WTC11 (cell line): ENCODE data around the gene ENPP6. TPM values are rescaled to one million over a fixed set of nuclear protein-coding genes. Genes with fewer than 3 reads are reported as not detected.

Experiments used
- ATAC-seq: fragments of 200-7000 bp; cut with Tn5 transposase; 2 replicates; pipeline ENCODE4 v1.10.0; 2021; ENCODE audit warnings: mild to moderate bottlenecking, moderate library complexity
- CTCF ChIA-PET: fragments of 300-600 bp; sonication (Branson Sonifier 250); formaldehyde crosslinking; loops from one replicate; lab custom pipeline; 2021; ENCODE audit warnings: antibody characterized with exemption; lab: Charles Lee
- POLR2A ChIA-PET: fragments of 350-600 bp; sonication (Branson Sonifier 250); formaldehyde crosslinking; loops from one replicate; lab custom pipeline; 2021; ENCODE audit warnings: antibody characterized with exemption; lab: Charles Lee
- DNase-seq: peaks from one replicate; pipeline ENCODE4 v3.0.0; 2021; ENCODE audit warnings: low spot score
- H3K27ac Mint-ChIP-seq: 2 replicates; pipeline ENCODE4 v1.8.0; 2021; ENCODE audit warnings: mixed read lengths
- H3K27me3 Mint-ChIP-seq: 2 replicates; pipeline ENCODE4 v1.8.0; 2021; ENCODE audit warnings: low read depth, mild to moderate bottlenecking, moderate library complexity, mixed read lengths
- H3K36me3 Mint-ChIP-seq: 2 replicates; pipeline ENCODE4 v1.8.0; 2021; ENCODE audit warnings: mixed read lengths
- H3K4me1 Mint-ChIP-seq: 2 replicates; pipeline ENCODE4 v1.8.0; 2022; ENCODE audit warnings: mixed read lengths
- H3K4me3 Mint-ChIP-seq: 2 replicates; pipeline ENCODE4 v1.8.0; 2021; ENCODE audit warnings: mild to moderate bottlenecking, moderate library complexity, mixed read lengths
- H3K9me3 Mint-ChIP-seq: 2 replicates; pipeline ENCODE4 v1.8.0; 2021; ENCODE audit warnings: mixed read lengths
- ARID4B ChIP-seq: sonication (generic); formaldehyde crosslinking; IDR thresholded peaks from 2 replicates; pipeline ENCODE4 v1.8.0; 2023; ENCODE audit warnings: missing genetic modification reagents, mild to moderate bottlenecking, borderline replicate concordance
- CTCF ChIP-seq: fragments of 200-600 bp; IDR thresholded peaks from 2 replicates; pipeline ENCODE4 v1.8.0; 2022; ENCODE audit warnings: antibody characterized with exemption
- E2F1 ChIP-seq: sonication (generic); formaldehyde crosslinking; IDR thresholded peaks from 2 replicates; pipeline ENCODE4 v1.8.0; 2022; ENCODE audit warnings: mild to moderate bottlenecking, missing genetic modification reagents
- IRF2 ChIP-seq: sonication (generic); formaldehyde crosslinking; IDR thresholded peaks from 2 replicates; pipeline ENCODE4 v1.8.0; 2022; ENCODE audit warnings: low read depth, missing genetic modification reagents, borderline replicate concordance
- JUN ChIP-seq: sonication (generic); formaldehyde crosslinking; IDR thresholded peaks from 2 replicates; pipeline ENCODE4 v1.8.0; 2023; ENCODE audit warnings: mild to moderate bottlenecking, missing genetic modification reagents
- KAT7 ChIP-seq: sonication (generic); formaldehyde crosslinking; IDR thresholded peaks from 2 replicates; pipeline ENCODE4 v1.8.1; 2023; ENCODE audit warnings: missing genetic modification reagents, mild to moderate bottlenecking, borderline replicate concordance
- MLX ChIP-seq: sonication (generic); formaldehyde crosslinking; IDR thresholded peaks from 2 replicates; pipeline ENCODE4 v1.8.1; 2023; ENCODE audit warnings: mild to moderate bottlenecking, missing genetic modification reagents, moderate library complexity
- NFATC4 ChIP-seq: fragments of 250-450 bp; sonication (Bioruptor Pico); IDR thresholded peaks from 2 replicates; pipeline ENCODE4 v1.9.0; 2021; ENCODE audit warnings: mild to moderate bottlenecking
- NR3C1 ChIP-seq: sonication (generic); formaldehyde crosslinking; conservative IDR thresholded peaks from 2 replicates; pipeline ENCODE4 v1.8.1; 2023; ENCODE audit warnings: low read depth, mild to moderate bottlenecking, missing genetic modification reagents
- SOX15 ChIP-seq: fragments of 250-450 bp; sonication (Bioruptor Pico); IDR thresholded peaks from 2 replicates; pipeline ENCODE4 v1.9.0; 2021; ENCODE audit warnings: mild to moderate bottlenecking
- STAT6 ChIP-seq: sonication (generic); formaldehyde crosslinking; conservative IDR thresholded peaks from 2 replicates; pipeline ENCODE4 v1.8.1; 2023; ENCODE audit warnings: mild to moderate bottlenecking, low read depth, missing genetic modification reagents, moderate library complexity
- TP53 ChIP-seq: sonication (generic); formaldehyde crosslinking; IDR thresholded peaks from 2 replicates; pipeline ENCODE4 v1.8.1; 2023; ENCODE audit warnings: mild to moderate bottlenecking, missing genetic modification reagents
- ZBTB21 ChIP-seq: sonication (generic); formaldehyde crosslinking; IDR thresholded peaks from 2 replicates; pipeline ENCODE4 v1.8.1; 2023; ENCODE audit warnings: mild to moderate bottlenecking, missing genetic modification reagents, borderline replicate concordance
- ZBTB43 ChIP-seq: sonication (generic); formaldehyde crosslinking; IDR thresholded peaks from 2 replicates; pipeline ENCODE4 v1.8.1; 2023; ENCODE audit warnings: mild to moderate bottlenecking, missing genetic modification reagents
- ZNF138 ChIP-seq: sonication (generic); formaldehyde crosslinking; conservative IDR thresholded peaks from 2 replicates; pipeline ENCODE4 v1.8.1; 2022; ENCODE audit warnings: mild to moderate bottlenecking, moderate library complexity, missing genetic modification reagents
- ZNF232 ChIP-seq: sonication (generic); formaldehyde crosslinking; IDR thresholded peaks from 2 replicates; pipeline ENCODE4 v1.8.0; 2022; ENCODE audit warnings: mild to moderate bottlenecking, missing genetic modification reagents
- ZNF416 ChIP-seq: fragments of 250-450 bp; sonication (Bioruptor Pico); IDR thresholded peaks from 2 replicates; pipeline ENCODE4 v1.9.0; 2021; ENCODE audit warnings: mild to moderate bottlenecking, inconsistent platforms
- total RNA-seq: library from RNA; stranded (reverse); gene quantifications from 3 replicates; pipeline ENCODE4 v1.2.3, GENCODE V29; 2021

Gene ENPP6
- total RNA-seq, 1 experiment from 2014 or later, result 0.09 TPM

- TF ChIP-seq STAT6, result no peak
- TF ChIP-seq ZNF232 (CRISPR knock-in tag), result no peak
- TF ChIP-seq TP53 (CRISPR knock-in tag), result no peak
Observed at GRCh38 chr4:184062769-184063168, 154.9 kb downstream of the ENPP6 start (continued).

- ATAC-seq (peak; percentile 84), DNase-seq (peak; percentile 26)
- no peak overlapping the region for H3K27ac Mint-ChIP-seq
- TF ChIP-seq IRF2 (no peak), ZNF138 (CRISPR knock-in tag) (no peak), JUN (no peak), CTCF (no peak), NFATC4 (no peak), MLX (CRISPR knock-in tag) (no peak), ZBTB43 (CRISPR knock-in tag) (no peak), ZNF416 (CRISPR knock-in tag) (no peak), ARID4B (CRISPR knock-in tag) (no peak), ZBTB21 (CRISPR knock-in tag) (no peak), SOX15 (CRISPR knock-in tag) (no peak), KAT7 (CRISPR knock-in tag) (no peak), E2F1 (no peak), NR3C1 (CRISPR knock-in tag) (no peak)
- ChIA-PET CTCF (no interaction called here), POLR2A (interaction anchor here (0.6 to 0.8 kb wide), 2 partner anchors 9 to 399 kb away, joined by 3 read pairs; no protein-coding TSS in a partner anchor)
- no peak overlapping the region for H3K4me3 Mint-ChIP-seq
- H3K9me3 Mint-ChIP-seq, result no peaks in the 10 kb centered on the region
- H3K4me1 Mint-ChIP-seq, result peaks cover 18% of the 10 kb centered on the region
- H3K36me3 Mint-ChIP-seq, result no peaks in the 10 kb centered on the region
- no peaks in the 10 kb centered on the region; the same call in 1 of the 2 replicates for H3K27me3 Mint-ChIP-seq
Observed at GRCh38 chr4:184061582-184061981, 156.1 kb downstream of the ENPP6 start.
